WTC11 (cell line): ENCODE measurements around the gene AK8. TPM values are rescaled to one million over a fixed set of nuclear protein-coding genes. Genes with fewer than 3 reads are reported as not detected.

Source experiments
- ATAC-seq: fragments of 200-7000 bp; cut with Tn5 transposase; 2 replicates; pipeline ENCODE4 v1.10.0; 2021; ENCODE audit warnings: mild to moderate bottlenecking, moderate library complexity
- CTCF ChIA-PET: fragments of 300-600 bp; sonication (Branson Sonifier 250); formaldehyde crosslinking; loops from one replicate; lab custom pipeline; 2021; ENCODE audit warnings: antibody characterized with exemption; lab: Charles Lee
- POLR2A ChIA-PET: fragments of 350-600 bp; sonication (Branson Sonifier 250); formaldehyde crosslinking; loops from one replicate; lab custom pipeline; 2021; ENCODE audit warnings: antibody characterized with exemption; lab: Charles Lee
- DNase-seq: peaks from one replicate; pipeline ENCODE4 v3.0.0; 2021; ENCODE audit warnings: low spot score
- H3K27ac Mint-ChIP-seq: 2 replicates; pipeline ENCODE4 v1.8.0; 2021; ENCODE audit warnings: mixed read lengths
- H3K27me3 Mint-ChIP-seq: 2 replicates; pipeline ENCODE4 v1.8.0; 2021; ENCODE audit warnings: low read depth, mild to moderate bottlenecking, moderate library complexity, mixed read lengths
- H3K36me3 Mint-ChIP-seq: 2 replicates; pipeline ENCODE4 v1.8.0; 2021; ENCODE audit warnings: mixed read lengths
- H3K4me1 Mint-ChIP-seq: 2 replicates; pipeline ENCODE4 v1.8.0; 2022; ENCODE audit warnings: mixed read lengths
- H3K4me3 Mint-ChIP-seq: 2 replicates; pipeline ENCODE4 v1.8.0; 2021; ENCODE audit warnings: mild to moderate bottlenecking, moderate library complexity, mixed read lengths
- H3K9me3 Mint-ChIP-seq: 2 replicates; pipeline ENCODE4 v1.8.0; 2021; ENCODE audit warnings: mixed read lengths
- CBFB ChIP-seq: sonication (generic); formaldehyde crosslinking; IDR thresholded peaks from 2 replicates; pipeline ENCODE4 v1.8.1; 2022; ENCODE audit warnings: mild to moderate bottlenecking, low read depth, missing genetic modification reagents
- FOXJ3 ChIP-seq: sonication (generic); formaldehyde crosslinking; IDR thresholded peaks from 2 replicates; pipeline ENCODE4 v1.9.0; 2021; ENCODE audit warnings: missing genetic modification reagents, mild to moderate bottlenecking, borderline replicate concordance
- NFATC4 ChIP-seq: fragments of 250-450 bp; sonication (Bioruptor Pico); IDR thresholded peaks from 2 replicates; pipeline ENCODE4 v1.9.0; 2021; ENCODE audit warnings: mild to moderate bottlenecking
- NR3C1 ChIP-seq: sonication (generic); formaldehyde crosslinking; conservative IDR thresholded peaks from 2 replicates; pipeline ENCODE4 v1.8.1; 2023; ENCODE audit warnings: low read depth, mild to moderate bottlenecking, missing genetic modification reagents
- OVOL2 ChIP-seq: fragments of 250-450 bp; sonication (Bioruptor Pico); IDR thresholded peaks from 2 replicates; pipeline ENCODE4 v1.9.0; 2021; ENCODE audit warnings: mild to moderate bottlenecking, borderline replicate concordance
- SMAD4 ChIP-seq: sonication (generic); formaldehyde crosslinking; IDR thresholded peaks from 2 replicates; pipeline ENCODE4 v1.8.0; 2022; ENCODE audit warnings: mild to moderate bottlenecking, missing genetic modification reagents
- SP1 ChIP-seq: sonication (generic); formaldehyde crosslinking; conservative IDR thresholded peaks from 2 replicates; pipeline ENCODE4 v1.8.1; 2022; ENCODE audit warnings: missing genetic modification reagents
- total RNA-seq: library from RNA; stranded (reverse); gene quantifications from 3 replicates; pipeline ENCODE4 v1.2.3, GENCODE V29; 2021
- TF ChIP-seq, protein P1 (sequence below): sonication (generic); formaldehyde crosslinking; IDR thresholded peaks from 2 replicates; pipeline ENCODE4 v1.8.1; 2023; ENCODE audit warnings: mild to moderate bottlenecking, missing genetic modification reagents
- TF ChIP-seq, protein P2 (sequence below): sonication (generic); formaldehyde crosslinking; IDR thresholded peaks from 2 replicates; pipeline ENCODE4 v1.8.0; 2023; ENCODE audit warnings: mild to moderate bottlenecking, missing genetic modification reagents
- TF ChIP-seq, protein P3 (sequence below): sonication (generic); formaldehyde crosslinking; IDR thresholded peaks from 2 replicates; pipeline ENCODE4 v1.8.0; 2022; ENCODE audit warnings: mild to moderate bottlenecking, missing genetic modification reagents
- TF ChIP-seq, protein P4 (sequence below): sonication (generic); formaldehyde crosslinking; IDR thresholded peaks from 2 replicates; pipeline ENCODE4 v1.8.1; 2023; ENCODE audit warnings: mild to moderate bottlenecking, missing genetic modification reagents, borderline replicate concordance
- TF ChIP-seq, protein P5 (sequence below): fragments of 250-450 bp; sonication (Bioruptor Pico); IDR thresholded peaks from 2 replicates; pipeline ENCODE4 v1.9.0; 2021; ENCODE audit warnings: moderate library complexity, mild to moderate bottlenecking, inconsistent platforms, borderline replicate concordance
- TF ChIP-seq, protein P6 (sequence below): sonication (generic); formaldehyde crosslinking; IDR thresholded peaks from 2 replicates; pipeline ENCODE4 v1.8.1; 2022; ENCODE audit warnings: low read depth, mild to moderate bottlenecking, moderate library complexity, missing genetic modification reagents, borderline replicate concordance
- TF ChIP-seq, protein P7 (sequence below): fragments of 250-450 bp; sonication (Bioruptor Pico); IDR thresholded peaks from 2 replicates; pipeline ENCODE4 v1.9.0; 2021; ENCODE audit warnings: mild to moderate bottlenecking
- TF ChIP-seq, protein P8 (sequence below): fragments of 250-450 bp; sonication (Bioruptor Pico); IDR thresholded peaks from 2 replicates; pipeline ENCODE4 v2.1.2; 2022; ENCODE audit warnings: mild to moderate bottlenecking, moderate library complexity

AK8 gene
- total RNA-seq, 1 experiment from 2014 or later = 0.48 TPM

DNA sequence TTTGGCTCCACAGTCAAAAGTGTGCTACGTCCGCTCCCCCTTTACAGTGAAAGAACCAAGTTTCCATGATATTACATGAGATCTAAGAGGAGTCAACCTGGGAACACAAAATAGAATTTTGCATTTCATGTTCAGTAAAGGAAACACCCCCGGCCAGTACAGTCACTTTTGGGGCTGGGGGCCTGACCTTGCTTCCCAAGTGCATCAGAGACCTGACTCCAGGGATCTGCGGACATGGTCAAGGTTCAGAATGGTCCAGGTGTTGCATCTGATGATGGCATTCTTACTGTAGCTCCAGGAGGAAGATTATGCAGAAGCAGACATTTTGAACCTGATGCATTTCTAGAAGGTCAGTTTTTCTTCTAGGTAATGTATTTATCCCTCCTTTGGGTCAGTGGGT is 39.8 kb downstream of the AK8 start:
- TF ChIP-seq, protein P1, sequence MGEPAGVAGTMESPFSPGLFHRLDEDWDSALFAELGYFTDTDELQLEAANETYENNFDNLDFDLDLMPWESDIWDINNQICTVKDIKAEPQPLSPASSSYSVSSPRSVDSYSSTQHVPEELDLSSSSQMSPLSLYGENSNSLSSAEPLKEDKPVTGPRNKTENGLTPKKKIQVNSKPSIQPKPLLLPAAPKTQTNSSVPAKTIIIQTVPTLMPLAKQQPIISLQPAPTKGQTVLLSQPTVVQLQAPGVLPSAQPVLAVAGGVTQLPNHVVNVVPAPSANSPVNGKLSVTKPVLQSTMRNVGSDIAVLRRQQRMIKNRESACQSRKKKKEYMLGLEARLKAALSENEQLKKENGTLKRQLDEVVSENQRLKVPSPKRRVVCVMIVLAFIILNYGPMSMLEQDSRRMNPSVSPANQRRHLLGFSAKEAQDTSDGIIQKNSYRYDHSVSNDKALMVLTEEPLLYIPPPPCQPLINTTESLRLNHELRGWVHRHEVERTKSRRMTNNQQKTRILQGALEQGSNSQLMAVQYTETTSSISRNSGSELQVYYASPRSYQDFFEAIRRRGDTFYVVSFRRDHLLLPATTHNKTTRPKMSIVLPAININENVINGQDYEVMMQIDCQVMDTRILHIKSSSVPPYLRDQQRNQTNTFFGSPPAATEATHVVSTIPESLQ (CRISPR knock-in tag) = no peak
- TF ChIP-seq FOXJ3 = no peak
- TF ChIP-seq NFATC4 = no peak
- TF ChIP-seq, protein P2, sequence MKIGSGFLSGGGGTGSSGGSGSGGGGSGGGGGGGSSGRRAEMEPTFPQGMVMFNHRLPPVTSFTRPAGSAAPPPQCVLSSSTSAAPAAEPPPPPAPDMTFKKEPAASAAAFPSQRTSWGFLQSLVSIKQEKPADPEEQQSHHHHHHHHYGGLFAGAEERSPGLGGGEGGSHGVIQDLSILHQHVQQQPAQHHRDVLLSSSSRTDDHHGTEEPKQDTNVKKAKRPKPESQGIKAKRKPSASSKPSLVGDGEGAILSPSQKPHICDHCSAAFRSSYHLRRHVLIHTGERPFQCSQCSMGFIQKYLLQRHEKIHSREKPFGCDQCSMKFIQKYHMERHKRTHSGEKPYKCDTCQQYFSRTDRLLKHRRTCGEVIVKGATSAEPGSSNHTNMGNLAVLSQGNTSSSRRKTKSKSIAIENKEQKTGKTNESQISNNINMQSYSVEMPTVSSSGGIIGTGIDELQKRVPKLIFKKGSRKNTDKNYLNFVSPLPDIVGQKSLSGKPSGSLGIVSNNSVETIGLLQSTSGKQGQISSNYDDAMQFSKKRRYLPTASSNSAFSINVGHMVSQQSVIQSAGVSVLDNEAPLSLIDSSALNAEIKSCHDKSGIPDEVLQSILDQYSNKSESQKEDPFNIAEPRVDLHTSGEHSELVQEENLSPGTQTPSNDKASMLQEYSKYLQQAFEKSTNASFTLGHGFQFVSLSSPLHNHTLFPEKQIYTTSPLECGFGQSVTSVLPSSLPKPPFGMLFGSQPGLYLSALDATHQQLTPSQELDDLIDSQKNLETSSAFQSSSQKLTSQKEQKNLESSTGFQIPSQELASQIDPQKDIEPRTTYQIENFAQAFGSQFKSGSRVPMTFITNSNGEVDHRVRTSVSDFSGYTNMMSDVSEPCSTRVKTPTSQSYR (CRISPR knock-in tag) = no peak
- TF ChIP-seq, protein P3, sequence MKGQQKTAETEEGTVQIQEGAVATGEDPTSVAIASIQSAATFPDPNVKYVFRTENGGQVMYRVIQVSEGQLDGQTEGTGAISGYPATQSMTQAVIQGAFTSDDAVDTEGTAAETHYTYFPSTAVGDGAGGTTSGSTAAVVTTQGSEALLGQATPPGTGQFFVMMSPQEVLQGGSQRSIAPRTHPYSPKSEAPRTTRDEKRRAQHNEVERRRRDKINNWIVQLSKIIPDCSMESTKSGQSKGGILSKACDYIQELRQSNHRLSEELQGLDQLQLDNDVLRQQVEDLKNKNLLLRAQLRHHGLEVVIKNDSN (CRISPR knock-in tag) = no peak
- TF ChIP-seq, protein P4, sequence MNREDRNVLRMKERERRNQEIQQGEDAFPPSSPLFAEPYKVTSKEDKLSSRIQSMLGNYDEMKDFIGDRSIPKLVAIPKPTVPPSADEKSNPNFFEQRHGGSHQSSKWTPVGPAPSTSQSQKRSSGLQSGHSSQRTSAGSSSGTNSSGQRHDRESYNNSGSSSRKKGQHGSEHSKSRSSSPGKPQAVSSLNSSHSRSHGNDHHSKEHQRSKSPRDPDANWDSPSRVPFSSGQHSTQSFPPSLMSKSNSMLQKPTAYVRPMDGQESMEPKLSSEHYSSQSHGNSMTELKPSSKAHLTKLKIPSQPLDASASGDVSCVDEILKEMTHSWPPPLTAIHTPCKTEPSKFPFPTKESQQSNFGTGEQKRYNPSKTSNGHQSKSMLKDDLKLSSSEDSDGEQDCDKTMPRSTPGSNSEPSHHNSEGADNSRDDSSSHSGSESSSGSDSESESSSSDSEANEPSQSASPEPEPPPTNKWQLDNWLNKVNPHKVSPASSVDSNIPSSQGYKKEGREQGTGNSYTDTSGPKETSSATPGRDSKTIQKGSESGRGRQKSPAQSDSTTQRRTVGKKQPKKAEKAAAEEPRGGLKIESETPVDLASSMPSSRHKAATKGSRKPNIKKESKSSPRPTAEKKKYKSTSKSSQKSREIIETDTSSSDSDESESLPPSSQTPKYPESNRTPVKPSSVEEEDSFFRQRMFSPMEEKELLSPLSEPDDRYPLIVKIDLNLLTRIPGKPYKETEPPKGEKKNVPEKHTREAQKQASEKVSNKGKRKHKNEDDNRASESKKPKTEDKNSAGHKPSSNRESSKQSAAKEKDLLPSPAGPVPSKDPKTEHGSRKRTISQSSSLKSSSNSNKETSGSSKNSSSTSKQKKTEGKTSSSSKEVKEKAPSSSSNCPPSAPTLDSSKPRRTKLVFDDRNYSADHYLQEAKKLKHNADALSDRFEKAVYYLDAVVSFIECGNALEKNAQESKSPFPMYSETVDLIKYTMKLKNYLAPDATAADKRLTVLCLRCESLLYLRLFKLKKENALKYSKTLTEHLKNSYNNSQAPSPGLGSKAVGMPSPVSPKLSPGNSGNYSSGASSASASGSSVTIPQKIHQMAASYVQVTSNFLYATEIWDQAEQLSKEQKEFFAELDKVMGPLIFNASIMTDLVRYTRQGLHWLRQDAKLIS (CRISPR knock-in tag) = no peak
- TF ChIP-seq NR3C1 (CRISPR knock-in tag) = no peak
- TF ChIP-seq, protein P5, sequence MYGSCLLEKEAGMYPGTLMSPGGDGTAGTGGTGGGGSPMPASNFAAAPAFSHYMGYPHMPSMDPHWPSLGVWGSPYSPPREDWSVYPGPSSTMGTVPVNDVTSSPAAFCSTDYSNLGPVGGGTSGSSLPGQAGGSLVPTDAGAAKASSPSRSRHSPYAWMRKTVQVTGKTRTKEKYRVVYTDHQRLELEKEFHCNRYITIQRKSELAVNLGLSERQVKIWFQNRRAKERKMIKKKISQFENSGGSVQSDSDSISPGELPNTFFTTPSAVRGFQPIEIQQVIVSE (CRISPR knock-in tag) = no peak
- TF ChIP-seq, protein P6, sequence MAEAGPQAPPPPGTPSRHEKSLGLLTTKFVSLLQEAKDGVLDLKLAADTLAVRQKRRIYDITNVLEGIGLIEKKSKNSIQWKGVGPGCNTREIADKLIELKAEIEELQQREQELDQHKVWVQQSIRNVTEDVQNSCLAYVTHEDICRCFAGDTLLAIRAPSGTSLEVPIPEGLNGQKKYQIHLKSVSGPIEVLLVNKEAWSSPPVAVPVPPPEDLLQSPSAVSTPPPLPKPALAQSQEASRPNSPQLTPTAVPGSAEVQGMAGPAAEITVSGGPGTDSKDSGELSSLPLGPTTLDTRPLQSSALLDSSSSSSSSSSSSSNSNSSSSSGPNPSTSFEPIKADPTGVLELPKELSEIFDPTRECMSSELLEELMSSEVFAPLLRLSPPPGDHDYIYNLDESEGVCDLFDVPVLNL (CRISPR knock-in tag) = no peak
- TF ChIP-seq SP1 (CRISPR knock-in tag) = no peak
- TF ChIP-seq, protein P7, sequence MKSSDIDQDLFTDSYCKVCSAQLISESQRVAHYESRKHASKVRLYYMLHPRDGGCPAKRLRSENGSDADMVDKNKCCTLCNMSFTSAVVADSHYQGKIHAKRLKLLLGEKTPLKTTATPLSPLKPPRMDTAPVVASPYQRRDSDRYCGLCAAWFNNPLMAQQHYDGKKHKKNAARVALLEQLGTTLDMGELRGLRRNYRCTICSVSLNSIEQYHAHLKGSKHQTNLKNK (CRISPR knock-in tag) = no peak
- TF ChIP-seq CBFB (CRISPR knock-in tag) = no peak
- TF ChIP-seq, protein P8, sequence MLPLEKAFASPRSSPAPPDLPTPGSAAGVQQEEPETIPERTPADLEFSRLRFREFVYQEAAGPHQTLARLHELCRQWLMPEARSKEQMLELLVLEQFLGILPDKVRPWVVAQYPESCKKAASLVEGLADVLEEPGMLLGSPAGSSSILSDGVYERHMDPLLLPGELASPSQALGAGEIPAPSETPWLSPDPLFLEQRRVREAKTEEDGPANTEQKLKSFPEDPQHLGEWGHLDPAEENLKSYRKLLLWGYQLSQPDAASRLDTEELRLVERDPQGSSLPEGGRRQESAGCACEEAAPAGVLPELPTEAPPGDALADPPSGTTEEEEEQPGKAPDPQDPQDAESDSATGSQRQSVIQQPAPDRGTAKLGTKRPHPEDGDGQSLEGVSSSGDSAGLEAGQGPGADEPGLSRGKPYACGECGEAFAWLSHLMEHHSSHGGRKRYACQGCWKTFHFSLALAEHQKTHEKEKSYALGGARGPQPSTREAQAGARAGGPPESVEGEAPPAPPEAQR (CRISPR knock-in tag) = no peak
- no peak for TF ChIP-seq OVOL2 (CRISPR knock-in tag)
- no peak for TF ChIP-seq SMAD4
- Mint-ChIP-seq H3K27ac (no peak overlapping the region), H3K36me3 (no peaks in the 10 kb centered on the region), H3K27me3 (no peaks in the 10 kb centered on the region), H3K4me3 (no peak overlapping the region), H3K9me3 (no peaks in the 10 kb centered on the region), H3K4me1 (peaks cover 2% of the 10 kb centered on the region; the same call in 1 of the 2 replicates)
- DNase-seq (no peak), ATAC-seq (no peak)
- CTCF ChIA-PET = interaction anchor here (1.5 kb wide), 1 partner anchor 9 kb away, joined by 5 read pairs; no protein-coding TSS in a partner anchor
- POLR2A ChIA-PET = no interaction called here
